IMR-90 (cell line): ENCODE data around the gene USP47. TPM values are rescaled to one million over a fixed set of nuclear protein-coding genes. Genes with fewer than 3 reads are reported as not detected.

Experiments
- ATAC-seq: fragments of 200-7000 bp; cut with Tn5 transposase; 2 replicates; pipeline ENCODE4 v1.9.1; 2020; ENCODE audit warnings: low read depth, mild to moderate bottlenecking, moderate library complexity
- BruUV-seq: library from RNA; stranded (reverse); fragments of 400-500 nt; replicated peaks from 2 replicates; lab custom pipeline; 2021; lab: Mats Ljungman, UMichigan
- CTCF ChIA-PET: fragments of 300-600 bp; formaldehyde crosslinking; extraction: SDS; loops from one replicate; lab custom pipeline; 2021; ENCODE audit warnings: antibody characterized with exemption; lab: Yijun Ruan, JAX
- POLR2A ChIA-PET: fragments of 300-600 bp; sonication (Branson Sonifier 250); formaldehyde crosslinking; loops from one replicate; lab custom pipeline; 2022; ENCODE audit warnings: antibody characterized with exemption; ENCODE audit not compliant: unreplicated experiment; lab: Charles Lee
- DNase-seq: peaks from one replicate; pipeline ENCODE4 v3.0.0; 2013
- H2AFZ ChIP-seq: replicated peaks from 2 replicates; pipeline ENCODE3; 2013; ENCODE audit warnings: low read length, mild to moderate bottlenecking; ENCODE audit not compliant: poor library complexity
- H2AK5ac ChIP-seq: 2 replicates; pipeline ENCODE4 v1.6.1; 2013; ENCODE audit warnings: low read depth, low read length, inconsistent platforms
- H2AK9ac ChIP-seq: replicated peaks from 2 replicates; pipeline ENCODE3; 2013; ENCODE audit warnings: mild to moderate bottlenecking, low read depth, low read length, moderate library complexity; ENCODE audit not compliant: poor library complexity
- H2BK120ac ChIP-seq: 2 replicates; pipeline ENCODE4 v1.6.1; 2013; ENCODE audit warnings: low read depth, low read length, inconsistent platforms
- H2BK15ac ChIP-seq: 3 replicates; pipeline ENCODE4 v1.6.1; 2013; ENCODE audit warnings: low read depth, low read length, inconsistent platforms
- H2BK20ac ChIP-seq: 2 replicates; pipeline ENCODE4 v1.6.1; 2013; ENCODE audit warnings: low read depth, mild to moderate bottlenecking, inconsistent platforms, low read length, moderate library complexity
- H2BK5ac ChIP-seq: 2 replicates; pipeline ENCODE4 v1.6.1; 2013; ENCODE audit warnings: mild to moderate bottlenecking, low read depth, low read length, inconsistent platforms; ENCODE audit not compliant: poor library complexity, severe bottlenecking
- H3K14ac ChIP-seq: replicated peaks from 2 replicates; pipeline ENCODE4 v1.6.1; 2013; ENCODE audit warnings: low read depth, low read length, inconsistent platforms
- H3K18ac ChIP-seq: 2 replicates; pipeline ENCODE4 v1.6.1; 2013; ENCODE audit warnings: low read depth, low read length, control low read depth
- H3K23ac ChIP-seq: 2 replicates; pipeline ENCODE4 v1.6.1; 2013; ENCODE audit warnings: low read depth, low read length, inconsistent platforms
- H3K27ac ChIP-seq: 2 replicates; pipeline ENCODE4 v1.5.1; 2013; ENCODE audit warnings: mild to moderate bottlenecking, control low read depth, low read length; ENCODE audit not compliant: insufficient read depth
- H3K27me3 ChIP-seq: 2 replicates; pipeline ENCODE4 v1.6.1; 2013; ENCODE audit warnings: low read length; ENCODE audit not compliant: control insufficient read depth, insufficient read depth
- H3K36me3 ChIP-seq: 2 replicates; pipeline ENCODE4 v1.6.1; 2013; ENCODE audit warnings: low read length, mixed read lengths; ENCODE audit not compliant: control insufficient read depth, insufficient read depth
- H3K4ac ChIP-seq: 2 replicates; pipeline ENCODE4 v1.6.1; 2013; ENCODE audit warnings: low read depth, low read length, inconsistent platforms
- H3K4me1 ChIP-seq: 2 replicates; pipeline ENCODE4 v1.6.1; 2013; ENCODE audit warnings: low read length, mixed read lengths; ENCODE audit not compliant: control insufficient read depth, insufficient read depth
- H3K4me2 ChIP-seq: 2 replicates; pipeline ENCODE4 v1.6.1; 2013; ENCODE audit warnings: low read depth, mild to moderate bottlenecking, control low read depth, low read length, moderate library complexity
- H3K4me3 ChIP-seq: 2 replicates; pipeline ENCODE4 v1.5.1; 2013; ENCODE audit warnings: low read depth, mild to moderate bottlenecking, control low read depth, low read length, moderate library complexity; ENCODE audit not compliant: insufficient read depth
- H3K56ac ChIP-seq: 2 replicates; pipeline ENCODE4 v1.6.1; 2013; ENCODE audit warnings: low read length, inconsistent platforms; ENCODE audit not compliant: insufficient read depth; ENCODE audit errors: extremely low read depth
- H3K79me1 ChIP-seq, 2 experiments: 2 replicates each; pipeline ENCODE4 v1.6.1; 2013; ENCODE audit warnings: low read length in 2 of 2, inconsistent platforms in 1 of 2, low read depth in 1 of 2
- H3K9ac ChIP-seq: 2 replicates; pipeline ENCODE4 v1.6.1; 2013; ENCODE audit warnings: low read depth, low read length, control low read depth
- H3K9me1 ChIP-seq: 2 replicates; pipeline ENCODE4 v1.6.1; 2013; ENCODE audit warnings: low read length, inconsistent platforms; ENCODE audit not compliant: insufficient read depth
- H3K9me3 ChIP-seq: 2 replicates; pipeline ENCODE4 v1.6.1; 2013; ENCODE audit warnings: low read length; ENCODE audit not compliant: control insufficient read depth, insufficient read depth
- H4K20me1 ChIP-seq: 2 replicates; pipeline ENCODE4 v1.6.1; 2013; ENCODE audit warnings: low read length, inconsistent platforms; ENCODE audit not compliant: insufficient read depth
- H4K5ac ChIP-seq: 2 replicates; pipeline ENCODE4 v1.6.1; 2013; ENCODE audit warnings: mild to moderate bottlenecking, low read depth, low read length, control low read depth
- H4K8ac ChIP-seq, 2 experiments: 2 replicates each; pipeline ENCODE4 v1.6.1; 2013; ENCODE audit warnings: low read depth in 2 of 2, low read length in 2 of 2, control low read depth in 1 of 2, inconsistent platforms in 1 of 2
- H4K91ac ChIP-seq: 2 replicates; pipeline ENCODE4 v1.6.1; 2013; ENCODE audit warnings: low read depth, low read length, inconsistent platforms; ENCODE audit not compliant: insufficient read depth
- BHLHE40 ChIP-seq: fragments of 150-350 bp; IDR thresholded peaks from 2 replicates; pipeline ENCODE4 v1.6.1; 2016; ENCODE audit warnings: mild to moderate bottlenecking, low read depth, low read length
- FOS ChIP-seq: fragments of 150-350 bp; IDR thresholded peaks from 2 replicates; pipeline ENCODE4 v1.6.1; 2016; ENCODE audit warnings: low read depth, low read length
- MAZ ChIP-seq: IDR thresholded peaks from 2 replicates; pipeline ENCODE4 v1.6.1; 2012; ENCODE audit warnings: low read depth, mild to moderate bottlenecking, low read length, improper control_type of control experiment, moderate library complexity, borderline replicate concordance
- WGBS, 2 experiments: methylation state at CpG; one replicate each; pipeline versions ENCODE4 v1.1.5 to v1.1.7; 2013; ENCODE audit warnings: missing lambda C conversion rate in 2 of 2; ENCODE audit not compliant: insufficient read length in 1 of 2; ENCODE audit errors: extremely low coverage in 2 of 2; 5-methylcytosine and 5-hydroxymethylcytosine counted together
- dilution Hi-C: fragments of 300-500 bp; cut with HindIII; formaldehyde crosslinking; loops from one replicate; pipeline ENCODE4 v1.14.3; 2018; ENCODE audit warnings: low sequenced_read_pairs; ENCODE audit not compliant: unreplicated experiment
- in situ Hi-C: fragments of 300-500 bp; cut with MboI; formaldehyde crosslinking; loops from 3 replicates; pipeline ENCODE4 v1.14.3; 2019; ENCODE audit warnings: low sequenced_read_pairs, inconsistent platforms, mixed read lengths
- intact Hi-C: fragments of 100-400 bp; cut with micrococcal nuclease; formaldehyde crosslinking; loops from 2 replicates; pipeline ENCODE4 v1.10.0; 2022
- polyA plus RNA-seq, 3 experiments: library from polyadenylated mRNA; depleted of rRNA; stranded (reverse); fragments of >200 nt; gene quantifications; 2 replicates each; pipeline ENCODE4 v1.2.3, GENCODE V29; 2012; ENCODE audit warnings: low replicate concordance in 1 of 3
- total RNA-seq: library from RNA; depleted of rRNA; stranded (reverse); fragments of >200 nt; gene quantifications from 2 replicates; pipeline ENCODE4 v1.2.3, GENCODE V29; 2012

The USP47 gene
- total and polyA plus RNA-seq, 2 of the 4 experiments (the other 2 are of a cell fraction): 15.0 to 110 TPM

DNA sequence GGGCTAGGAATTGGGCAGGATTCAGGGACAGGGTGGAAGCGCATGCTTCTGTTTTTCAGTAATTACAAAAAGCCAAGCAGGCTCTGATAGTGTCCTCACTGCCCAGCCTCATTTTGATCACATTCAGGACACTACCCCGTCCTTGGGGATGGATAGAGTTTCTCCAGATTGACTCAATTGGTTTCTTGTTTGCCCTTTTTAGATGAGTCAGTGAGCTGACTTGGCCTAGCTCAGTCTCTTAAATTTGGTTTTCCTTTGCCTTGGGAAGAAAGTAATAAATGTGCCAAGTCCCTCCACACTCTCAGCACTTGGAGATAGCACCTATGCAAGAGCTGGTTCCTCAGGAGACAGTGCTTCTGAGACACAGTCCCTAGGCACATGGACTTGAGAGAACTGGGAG lies 141.2 kb downstream of the USP47 start:
- Histone ChIP-seq H3K4me3 (no peak overlapping the region), H3K14ac (peak overlapping the region; percentile 86), H3K4me1 (peaks cover 52% of the 10 kb centered on the region), H4K20me1 (peaks cover 6% of the 10 kb centered on the region), H3K9me3 (no peaks in the 10 kb centered on the region; the same call in 1 of the 2 replicates), H3K4me2 (peak overlapping the region; percentile 9; the same call in 1 of the 2 replicates), H2AFZ (no peak overlapping the region), H3K9ac (no peak overlapping the region), H3K18ac (no peak overlapping the region), H4K8ac (peak overlapping the region in 1 of 2 experiments; percentile 66; a peak in 2 of 4 replicates), H2AK5ac (peak overlapping the region; percentile 94), H2AK9ac (peak overlapping the region; percentile 74), H3K27me3 (no peaks in the 10 kb centered on the region), H3K56ac (no peak overlapping the region), H4K5ac (peak overlapping the region; percentile 16; the same call in 1 of the 2 replicates), H3K79me1 (peaks cover 44 to 93% of the 10 kb centered on the region in 2 experiments), H2BK15ac (peak overlapping the region; percentile 64; the same call in 2 of the 3 replicates), H3K23ac (peak overlapping the region; percentile 29; the same call in 1 of the 2 replicates), H3K4ac (peak overlapping the region; percentile 86), H2BK120ac (peak overlapping the region; percentile 74), H2BK20ac (peak overlapping the region; percentile 83), H4K91ac (peak overlapping the region; percentile 85), H3K27ac (peak overlapping the region; percentile 25), H3K36me3 (peaks cover 12% of the 10 kb centered on the region), H3K9me1 (peaks cover 56% of the 10 kb centered on the region), H2BK5ac (peak overlapping the region; percentile 46)
- in situ Hi-C loops (no loop called here), intact Hi-C loops (no loop called here), dilution Hi-C loops (no loop called here)
- TF ChIP-seq BHLHE40 (no peak), MAZ (no peak), FOS (0 out of 2 replicates have a peak, but pooled peaks have one; percentile 15)
- ChIA-PET POLR2A (interaction anchor here (0.6 kb wide), 1 partner anchor 143 kb away, joined by 3 read pairs; no protein-coding TSS in a partner anchor), CTCF (no interaction called here)
- BruUV-seq: no TSS peak
- ATAC-seq (peak; percentile 53), DNase-seq (peak; percentile 75)
- WGBS, 2 experiments: no CpG with 5 or more reads among the region's 2 CpGs
